22Rv1 (cell line): ENCODE data around the gene CTNNA3.

ENCODE experiments used
- CTCF ChIP-seq: fragments of 450-650 bp; IDR thresholded peaks from 2 replicates; pipeline ENCODE4 v1.5.1; 2017; ENCODE audit warnings: mild to moderate bottlenecking
- ZFX ChIP-seq: fragments of 450-650 bp; IDR thresholded peaks from 2 replicates; pipeline ENCODE4 v1.6.1; 2017; ENCODE audit warnings: antibody characterized with exemption, borderline replicate concordance

- TF ChIP-seq CTCF (peak; percentile 88), ZFX (no peak)
These were observed 769.9 kb downstream of the CTNNA3 start, which contains the start of gene LRRTM3 for GRCh38 chr10:66925896-66926715.
